Stomach (tissue), 9 donors: ENCODE results near the gene KRR1. TPM values are rescaled to one million over a fixed set of nuclear protein-coding genes. Genes with fewer than 3 reads are reported as not detected.
"Not testable (repeated sequence)": the region's sequence is repeated elsewhere in the genome, so short reads cannot be mapped to it uniquely, and the experiment has no call there.

Source experiments
- DNase-seq, 2 donors: peaks; one replicate each; pipeline versions ENCODE4 v3.0.0 to v3.0.0-alpha.2; 2013 to 2019
- H3K27ac ChIP-seq, 5 donors: fragments of 200-600 bp in 4 of 5; sonication (generic) in 4 of 5; one replicate each; pipeline ENCODE4 v1.5.1; 2013 to 2019; ENCODE audit warnings: mild to moderate bottlenecking in 1 of 5, moderate library complexity in 1 of 5
- H3K27me3 ChIP-seq, 3 donors: fragments of 200-600 bp; sonication (generic); one replicate each; pipeline ENCODE4 v1.5.1; 2017 to 2019; ENCODE audit warnings: mixed run types in 1 of 3
- H3K36me3 ChIP-seq, 4 donors: fragments of 200-600 bp; sonication (generic); 1 replicate in 3 of 4; 2 replicates in 1 of 4; pipeline ENCODE4 v1.5.1; 2016 to 2019
- H3K4me1 ChIP-seq, 4 donors: fragments of 200-600 bp; sonication (generic); one replicate each; pipeline ENCODE4 v1.5.1; 2016 to 2019
- H3K4me3 ChIP-seq, 4 donors: fragments of 200-600 bp; sonication (generic) in 3 of 4; one replicate each; pipeline ENCODE4 v1.5.1; 2016 to 2019; ENCODE audit warnings: mild to moderate bottlenecking in 1 of 4
- H3K9me3 ChIP-seq, 4 donors: fragments of 200-600 bp; sonication (generic); one replicate each; pipeline ENCODE4 v1.5.1; 2016 to 2019
- CTCF ChIP-seq, 7 experiments: fragments of 450-650 bp in 4 of 7; fragments of 200-600 bp in 3 of 7; sonication (generic) in 3 of 7; IDR thresholded peaks; one replicate each; pipeline ENCODE4 v1.5.1; 2016 to 2019; ENCODE audit warnings: antibody characterized with exemption in 7 of 7, control low read depth in 2 of 7, mild to moderate bottlenecking in 1 of 7
- EP300 ChIP-seq: sonication (generic); formaldehyde crosslinking; IDR thresholded peaks from one replicate; pipeline ENCODE4 v1.6.1; 2017; ENCODE audit warnings: antibody characterized with exemption
- POLR2A ChIP-seq, 4 donors: fragments of 450-650 bp; IDR thresholded peaks; one replicate each; pipeline ENCODE4 v1.6.1; 2016; ENCODE audit warnings: antibody characterized with exemption in 4 of 4, control low read depth in 2 of 4, mild to moderate bottlenecking in 1 of 4, moderate library complexity in 1 of 4
- POLR2AphosphoS5 ChIP-seq, 3 donors: sonication (generic); formaldehyde crosslinking; IDR thresholded peaks; one replicate each; pipeline ENCODE4 v1.6.1; 2016; ENCODE audit warnings: antibody characterized with exemption in 3 of 3
- WGBS, 5 donors: extraction: QIAGEN DNeasy Blood & Tissue Kit in 3 of 5; methylation state at CpG; one replicate each; pipeline versions ENCODE4 v1.1.5 to v1.1.7; 2013 to 2018; 5-methylcytosine and 5-hydroxymethylcytosine counted together
- intact Hi-C: fragments of 100-400 bp; cut with DNase I; formaldehyde crosslinking; loops from one replicate; pipeline ENCODE4 v1.15.1; 2023; ENCODE audit warnings: low total_unique reads
- polyA plus RNA-seq, 3 donors: library from polyadenylated mRNA; stranded (reverse); fragments of 200-250 nt; gene quantifications; one replicate each; pipeline ENCODE4 v1.2.3, GENCODE V29; 2013
- total RNA-seq, 5 donors: library from RNA; depleted of rRNA; stranded (reverse); fragments of >200 nt; gene quantifications; one replicate each; pipeline versions ENCODE4 v1.1.0 to v1.2.3, GENCODE V29; 2014 to 2016
- donor health status: healthy with polysubstance abuse.
- donor health status: Bipolar disorder and iron deficiency.
- donor health status: healthy.

Gene KRR1
- total and polyA plus RNA-seq, 8 donors, result 7.2 to 45.5 (median 13.0) TPM

GRCh38 chr12:75455839-75456238, 55.6 kb downstream of the KRR1 start:
- H3K9me3 ChIP-seq, result peaks cover 0 to 16% (median 9%) of the 10 kb centered on the region in 4 donors
- intact Hi-C loops, result no loop called here
- no peaks in the 10 kb centered on the region for H3K36me3 ChIP-seq
- no peak for TF ChIP-seq POLR2A (IDR thresholded peaks at IDR 0.05)
- no peak overlapping the region for H3K27ac ChIP-seq
- 75 to 84% (median 80%) methylated on average over 5 of the region's 5 CpGs for WGBS, 5 donors
- no peaks in the 10 kb centered on the region for H3K4me1 ChIP-seq
- no peaks in the 10 kb centered on the region for H3K27me3 ChIP-seq
- no peak for DNase-seq
- H3K4me3 ChIP-seq, result no peak overlapping the region

- no peaks in the 10 kb centered on the region for H3K27me3 ChIP-seq
- intact Hi-C loops, result no loop called here
- 79 to 84% (median 83%) methylated on average over 3 of the region's 3 CpGs for WGBS, 5 donors
- DNase-seq, result no peak
- H3K36me3 ChIP-seq, result no peaks in the 10 kb centered on the region
- no peak overlapping the region for H3K4me3 ChIP-seq
- no peaks in the 10 kb centered on the region for H3K4me1 ChIP-seq
- H3K9me3 ChIP-seq, result peaks cover 0 to 8% (median 1%) of the 10 kb centered on the region in 4 donors
- H3K27ac ChIP-seq, result no peak overlapping the region
- TF ChIP-seq EP300 (no peak), POLR2AphosphoS5 (IDR thresholded peaks at IDR 0.05) (no peak), CTCF (IDR thresholded peaks at IDR 0.05) (no peak), POLR2A (IDR thresholded peaks at IDR 0.05) (no peak)
Observed at GRCh38 chr12:75452675-75453330, 58.6 kb downstream of the KRR1 start.

GRCh38 chr12:75447691-75448393, 63.6 kb downstream of the KRR1 start:
- Histone ChIP-seq H3K4me1 (no peaks in the 10 kb centered on the region), H3K27ac (no peak overlapping the region), H3K27me3 (no peaks in the 10 kb centered on the region), H3K4me3 (no peak overlapping the region), H3K36me3 (no peaks in the 10 kb centered on the region), H3K9me3 (no peaks in the 10 kb centered on the region)
- intact Hi-C loops, result no loop called here
- TF ChIP-seq POLR2AphosphoS5 (IDR thresholded peaks at IDR 0.05) (no peak), CTCF (IDR thresholded peaks at IDR 0.05) (no peak), POLR2A (IDR thresholded peaks at IDR 0.05) (no peak), EP300 (no peak)
- 72 to 80% (median 74%) methylated on average over 4 of the region's 4 CpGs for WGBS, 5 donors
- no peak for DNase-seq

GRCh38 chr12:75446857-75447256, 64.6 kb downstream of the KRR1 start:
- no peak for TF ChIP-seq POLR2A (IDR thresholded peaks at IDR 0.05)
- TF ChIP-seq CTCF (IDR thresholded peaks at IDR 0.05), result no peak
- TF ChIP-seq POLR2AphosphoS5 (IDR thresholded peaks at IDR 0.05), result no peak
- TF ChIP-seq EP300, result no peak
- H3K9me3 ChIP-seq, result peaks cover 0 to 3% (median 0%) of the 10 kb centered on the region in 4 donors
- no peak overlapping the region for H3K4me3 ChIP-seq
- DNase-seq, result no peak
- H3K27me3 ChIP-seq, result no peaks in the 10 kb centered on the region
- no peak overlapping the region for H3K27ac ChIP-seq
- H3K4me1 ChIP-seq, result no peaks in the 10 kb centered on the region
- intact Hi-C loops, result no loop called here
- no peaks in the 10 kb centered on the region for H3K36me3 ChIP-seq

- H3K4me1 ChIP-seq, intact Hi-C loops, H3K27me3 ChIP-seq, H3K27ac ChIP-seq, H3K36me3 ChIP-seq, H3K4me3 ChIP-seq, DNase-seq: not testable (repeated sequence)
- peaks cover 0 to 14% (median 0%) of the 10 kb centered on the region in 4 donors for H3K9me3 ChIP-seq
- WGBS, 5 donors, result 66 to 76% (median 71%) methylated on average over 7 of the region's 7 CpGs
Observed at GRCh38 chr12:75445137-75445507, 66.3 kb downstream of the KRR1 start.
